Activated naive CD8-positive, alpha-beta T cell treated with anti-CD3 and anti-CD28 coated beads, Interleukin-2, amount 10 ng/mL, durations not matched to agents 7 days and 5 days (primary cell): ENCODE measurements around the gene DNAJC5G. TPM values are rescaled to one million over a fixed set of nuclear protein-coding genes. Genes with fewer than 3 reads are reported as not detected.
"Not testable (repeated sequence)": the region's sequence is repeated elsewhere in the genome, so short reads cannot be mapped to it uniquely, and the experiment has no call there.

Experiments used
- ATAC-seq: fragments of 150-1000 bp; cut with Tn5 transposase; one replicate; pipeline ENCODE4 v1.10.0; 2021; ENCODE audit warnings: low read depth, moderate library complexity
- POLR2A ChIA-PET: fragments of 350-600 bp; sonication (Branson Sonifier 250); formaldehyde crosslinking; loops from one replicate; lab custom pipeline; 2021; ENCODE audit warnings: antibody characterized with exemption; lab: Charles Lee
- DNase-seq: peaks from one replicate; pipeline ENCODE4 v3.0.0; 2021
- H3K27ac Mint-ChIP-seq: one replicate; pipeline ENCODE4 v1.8.0; 2022; ENCODE audit warnings: mild to moderate bottlenecking, mixed read lengths
- H3K27me3 Mint-ChIP-seq: one replicate; pipeline ENCODE4 v1.8.0; 2022; ENCODE audit warnings: mild to moderate bottlenecking, moderate library complexity, mixed read lengths
- H3K36me3 Mint-ChIP-seq: one replicate; pipeline ENCODE4 v1.8.0; 2021; ENCODE audit warnings: mild to moderate bottlenecking, mixed read lengths
- H3K4me1 Mint-ChIP-seq: one replicate; pipeline ENCODE4 v1.8.0; 2021; ENCODE audit warnings: mixed read lengths
- H3K4me3 Mint-ChIP-seq: one replicate; pipeline ENCODE4 v1.8.0; 2022; ENCODE audit warnings: mild to moderate bottlenecking, moderate library complexity, mixed read lengths
- H3K9me3 Mint-ChIP-seq: one replicate; pipeline ENCODE4 v1.8.0; 2021; ENCODE audit warnings: mixed read lengths
- total RNA-seq, 2 experiments: library from RNA; stranded (reverse); gene quantifications; one replicate each; pipeline ENCODE4 v1.2.3, GENCODE V29; 2021

Gene DNAJC5G
- total RNA-seq, 2 experiments from 2014 or later: not detected

DNA sequence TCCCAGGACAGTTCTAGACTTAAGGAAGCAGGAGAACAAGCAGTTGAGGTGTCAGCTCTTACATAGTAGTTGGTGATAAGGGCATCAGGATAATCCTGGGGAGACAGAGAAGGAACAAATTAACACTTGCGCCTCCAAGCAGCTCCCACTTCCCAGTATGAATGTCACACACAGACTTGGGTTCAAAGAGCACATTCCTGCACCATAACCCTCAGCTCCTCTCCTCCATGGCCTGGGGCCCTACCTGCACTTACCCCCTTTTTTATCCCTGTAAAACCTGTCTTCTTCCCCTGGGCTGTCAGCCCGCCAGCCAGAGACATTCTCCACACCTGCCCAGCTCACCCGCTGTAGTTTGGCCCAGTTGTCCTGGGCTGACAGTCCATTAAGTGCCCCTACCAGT lies 36.9 kb downstream of the DNAJC5G start:
- Mint-ChIP-seq H3K36me3 (peaks cover 9% of the 10 kb centered on the region), H3K4me1 (peaks cover 1% of the 10 kb centered on the region), H3K9me3 (no peaks in the 10 kb centered on the region), H3K27ac (no peak overlapping the region), H3K4me3 (no peak overlapping the region), H3K27me3 (peaks cover 2% of the 10 kb centered on the region)
- POLR2A ChIA-PET: no interaction called here
- no peak for DNase-seq
- no peak for ATAC-seq

DNA sequence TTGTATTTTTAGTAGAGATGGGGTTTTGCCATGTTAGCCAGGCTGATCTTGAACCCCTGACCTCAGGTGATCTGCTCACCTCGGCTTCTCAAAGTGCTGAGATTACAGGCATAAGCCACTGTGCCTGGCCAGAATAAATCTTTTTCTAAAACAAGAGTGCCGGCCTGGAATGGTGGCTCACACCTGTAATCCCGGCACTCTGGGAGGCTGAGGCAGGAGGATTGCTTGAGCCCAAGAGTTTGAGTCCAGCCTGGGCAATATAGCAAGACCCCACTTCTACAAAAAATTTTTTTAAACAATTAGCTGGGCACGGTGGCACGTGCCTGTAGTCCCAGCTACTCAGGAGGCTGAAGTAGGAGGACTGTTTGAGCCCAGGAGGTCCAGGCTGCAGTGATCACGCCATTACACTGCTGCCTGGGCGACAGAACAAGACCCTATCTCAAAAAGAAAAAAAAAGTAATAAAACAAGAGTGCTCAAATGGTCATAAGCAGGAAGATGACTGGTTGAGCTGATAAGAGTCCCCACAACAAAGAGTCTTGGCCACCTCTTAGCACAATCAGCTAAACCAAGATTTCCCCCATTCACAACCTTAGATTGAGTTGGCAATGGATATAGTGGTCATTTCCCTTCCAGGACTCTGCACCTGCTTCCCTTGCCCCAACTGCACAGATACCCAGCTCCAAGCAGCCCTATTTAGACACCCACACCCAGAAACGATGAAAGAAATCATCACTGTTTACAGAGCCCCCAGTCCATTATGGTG lies 38.8 kb downstream of the DNAJC5G start:
- Mint-ChIP-seq H3K36me3 (peaks cover 6% of the 10 kb centered on the region), H3K27ac (no peak overlapping the region), H3K27me3 (no peaks in the 10 kb centered on the region), H3K4me1 (no peaks in the 10 kb centered on the region), H3K4me3 (no peak overlapping the region), H3K9me3 (no peaks in the 10 kb centered on the region)
- POLR2A ChIA-PET: interaction anchor here (0.6 kb wide), 1 partner anchor 54 kb away, joined by 3 read pairs; no protein-coding TSS in a partner anchor
- no peak for DNase-seq
- ATAC-seq: no peak

DNA sequence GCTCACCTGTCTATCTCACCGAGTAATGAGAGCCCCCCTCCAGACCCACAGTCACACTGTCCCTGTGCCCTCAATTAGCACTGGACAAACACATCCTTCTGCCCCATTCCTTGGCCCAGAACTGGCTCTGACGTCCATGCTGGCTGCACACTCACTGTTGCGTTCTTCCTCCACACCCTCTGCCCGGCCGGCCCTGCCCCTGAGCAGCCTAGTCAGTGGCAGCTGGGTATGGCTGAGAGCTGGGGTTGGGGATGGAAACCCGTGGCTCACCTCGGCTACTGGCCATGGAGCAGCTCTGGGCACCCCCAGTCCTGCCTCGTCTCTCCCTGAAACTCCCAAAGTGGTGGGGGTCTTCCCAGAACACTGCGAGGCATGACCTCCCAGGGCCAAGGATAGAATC lies 39.5 kb downstream of the DNAJC5G start:
- Mint-ChIP-seq H3K27ac (no peak overlapping the region), H3K4me1 (no peaks in the 10 kb centered on the region), H3K36me3 (peaks cover 3% of the 10 kb centered on the region), H3K4me3 (no peak overlapping the region), H3K27me3 (no peaks in the 10 kb centered on the region), H3K9me3 (no peaks in the 10 kb centered on the region)
- no peak for ATAC-seq
- POLR2A ChIA-PET: no interaction called here
- no peak for DNase-seq

DNA sequence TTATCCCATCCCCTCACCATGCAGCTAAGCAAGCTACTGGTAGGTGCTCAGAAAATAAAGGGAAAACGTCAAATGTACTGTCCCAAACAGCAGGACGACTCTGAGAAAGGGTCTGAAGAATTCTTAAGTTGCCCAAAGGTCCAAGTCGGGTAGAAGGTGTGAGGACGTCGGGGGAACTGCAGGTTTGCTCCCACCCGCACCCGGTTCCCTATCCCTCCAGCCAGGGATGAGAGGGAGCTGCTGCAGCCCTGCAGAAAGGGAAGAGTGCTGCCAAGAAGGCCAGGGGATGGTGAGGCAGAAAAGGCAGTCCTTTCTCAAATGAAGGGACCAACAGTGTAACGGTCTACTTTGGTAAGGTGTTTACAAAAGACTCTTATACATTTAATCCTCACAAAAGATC lies 39.9 kb downstream of the DNAJC5G start:
- no peak for ATAC-seq

DNA sequence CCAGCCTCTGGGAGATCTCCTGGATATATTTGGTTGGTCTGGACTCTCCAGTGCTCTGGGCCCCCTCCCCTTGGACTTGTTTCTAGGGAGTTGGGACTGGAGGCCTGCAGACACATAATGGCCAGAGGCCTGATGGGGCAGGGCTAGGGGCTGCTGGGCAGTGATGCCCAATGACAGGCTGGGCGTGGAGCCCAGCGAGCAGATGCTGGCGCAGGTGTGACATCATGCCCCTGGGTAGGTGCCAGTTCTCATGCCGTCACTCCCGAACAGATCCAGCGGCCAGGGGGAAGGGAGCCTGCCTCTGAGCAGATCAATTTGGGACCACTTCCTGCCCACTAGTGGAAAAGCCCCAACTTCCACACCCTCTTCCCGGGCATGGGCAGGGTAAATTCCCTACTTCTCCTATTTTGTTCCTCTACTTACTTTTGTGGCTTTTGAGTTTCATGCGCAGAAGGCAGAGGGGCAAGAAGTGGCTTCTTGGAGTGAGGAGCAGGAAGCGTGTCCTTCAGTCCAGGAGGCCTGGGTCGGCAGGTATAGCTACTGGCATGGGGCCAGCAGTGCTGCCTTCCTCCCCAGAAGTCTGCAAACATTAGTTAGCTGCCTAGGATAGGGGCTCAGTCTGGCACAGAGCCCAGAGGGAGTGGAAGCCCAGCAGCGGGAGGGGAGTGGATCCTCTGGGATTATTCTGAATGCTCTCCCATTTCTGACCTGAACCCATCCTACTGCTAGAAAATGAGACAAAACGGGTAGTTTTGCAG lies 41.6 kb downstream of the DNAJC5G start:
- Mint-ChIP-seq H3K4me1 (peaks cover 5% of the 10 kb centered on the region), H3K27me3 (no peaks in the 10 kb centered on the region), H3K27ac (no peak overlapping the region), H3K9me3 (no peaks in the 10 kb centered on the region), H3K4me3 (no peak overlapping the region), H3K36me3 (peaks cover 2% of the 10 kb centered on the region)
- POLR2A ChIA-PET: no interaction called here
- ATAC-seq (no peak), DNase-seq (no peak)

More for the DNA sequence above, 39.9 kb downstream of the DNAJC5G start:
- H3K9me3 Mint-ChIP-seq: no peaks in the 10 kb centered on the region
- no peaks in the 10 kb centered on the region for H3K27me3 Mint-ChIP-seq
- peaks cover 2% of the 10 kb centered on the region for H3K36me3 Mint-ChIP-seq
- no peak overlapping the region for H3K27ac Mint-ChIP-seq
- POLR2A ChIA-PET: no interaction called here
- no peak for DNase-seq
- H3K4me3 Mint-ChIP-seq: no peak overlapping the region
- H3K4me1 Mint-ChIP-seq: no peaks in the 10 kb centered on the region

DNA sequence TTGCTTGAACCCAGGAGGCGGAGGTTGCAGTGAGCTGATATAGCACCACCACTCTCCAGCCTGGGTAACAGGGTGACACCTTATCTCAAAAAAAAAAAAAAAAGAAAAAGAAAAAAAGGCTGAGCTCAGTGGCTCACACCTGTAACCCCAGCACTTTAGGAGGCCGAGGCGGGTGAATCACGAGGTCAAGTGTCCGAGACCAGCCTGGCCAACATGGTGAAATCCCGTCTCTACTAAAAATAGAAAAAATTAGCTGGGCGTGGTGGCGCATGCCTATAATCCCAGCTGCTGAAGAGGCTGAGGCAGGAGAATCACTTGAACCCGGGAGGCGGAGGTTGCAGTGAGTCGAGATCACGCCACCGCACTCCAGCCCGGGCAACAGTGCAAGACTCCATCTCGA lies 44.6 kb downstream of the DNAJC5G start:
- H3K4me3 Mint-ChIP-seq, DNase-seq, H3K9me3 Mint-ChIP-seq, ATAC-seq, H3K36me3 Mint-ChIP-seq, H3K27ac Mint-ChIP-seq, H3K27me3 Mint-ChIP-seq: not testable (repeated sequence)
- POLR2A ChIA-PET: interaction anchor here (0.7 kb wide), 1 partner anchor 976 kb away, joined by 3 read pairs; no protein-coding TSS in a partner anchor
- peaks cover 13% of the 10 kb centered on the region for H3K4me1 Mint-ChIP-seq

DNA sequence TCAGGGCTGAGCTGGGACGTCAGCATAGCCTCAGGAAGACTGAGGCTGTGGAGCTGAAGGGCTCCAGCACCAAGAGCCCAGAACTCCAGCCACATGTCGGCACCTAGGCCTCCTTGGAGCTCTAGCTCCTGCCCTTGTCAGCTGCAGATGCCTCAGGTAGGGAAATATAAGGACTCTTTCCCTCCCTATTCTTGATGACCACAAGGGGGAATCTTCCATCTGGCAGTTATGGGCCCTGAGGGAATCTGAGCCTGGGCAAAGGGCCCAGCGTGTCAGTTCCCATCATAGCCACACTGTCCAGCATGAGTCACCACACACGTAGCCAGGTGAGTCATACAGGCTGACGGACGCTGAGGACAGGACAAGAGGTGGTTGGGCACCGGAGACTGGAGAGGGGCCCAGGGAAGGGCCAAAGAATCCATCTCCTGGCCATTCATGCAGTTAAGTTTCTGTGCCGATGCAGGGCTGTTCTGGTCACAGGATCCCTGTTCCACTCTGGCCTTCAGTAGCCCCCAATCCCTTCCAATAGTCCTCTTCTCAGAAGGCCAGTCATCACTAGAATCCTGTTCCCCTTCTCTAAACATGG lies 45.8 kb downstream of the DNAJC5G start:
- POLR2A ChIA-PET: no interaction called here
- Mint-ChIP-seq H3K27ac (peak overlapping the region; percentile 31), H3K4me1 (peaks cover 13% of the 10 kb centered on the region), H3K4me3 (no peak overlapping the region), H3K27me3 (no peaks in the 10 kb centered on the region), H3K9me3 (no peaks in the 10 kb centered on the region), H3K36me3 (peaks cover 2% of the 10 kb centered on the region)
- ATAC-seq (no peak), DNase-seq (no peak)

DNA sequence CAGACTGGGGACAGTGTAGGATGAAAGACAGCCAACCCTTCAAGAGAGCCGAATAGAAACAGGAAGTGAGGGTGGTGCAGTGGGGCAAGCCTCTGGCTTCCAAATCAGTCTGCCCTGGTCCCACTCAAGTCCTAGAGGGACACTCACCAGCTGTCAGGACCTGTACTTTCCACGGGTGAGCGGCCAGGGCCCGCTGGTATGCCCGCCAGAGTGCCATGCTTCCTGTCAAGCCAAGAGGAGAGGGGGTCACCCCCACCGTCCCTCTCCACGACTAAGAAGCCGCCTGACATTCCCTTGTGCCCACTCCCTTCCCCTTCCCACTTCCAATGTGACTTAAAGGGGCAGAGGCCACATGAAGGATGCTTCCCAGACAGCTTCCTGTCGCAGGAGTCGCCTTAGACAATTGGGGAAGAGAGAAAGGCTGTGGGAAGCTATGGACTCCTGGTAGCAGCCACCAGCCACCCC lies 47.1 kb downstream of the DNAJC5G start:
- H3K4me1 Mint-ChIP-seq: peaks cover 13% of the 10 kb centered on the region
- DNase-seq (peak; percentile 45), ATAC-seq (peak; percentile 40)
- H3K4me3 Mint-ChIP-seq: peak overlapping the region; percentile 97
- H3K36me3 Mint-ChIP-seq: peaks cover 12% of the 10 kb centered on the region
- no peaks in the 10 kb centered on the region for H3K27me3 Mint-ChIP-seq
- peak overlapping the region; percentile 95 for H3K27ac Mint-ChIP-seq
- no peaks in the 10 kb centered on the region for H3K9me3 Mint-ChIP-seq
- POLR2A ChIA-PET: interaction anchor here (0.5 to 3.0 kb wide), 13 partner anchors 14 to 1101 kb away, joined by 3 to 15 read pairs (median 4); partner anchors contain the start of genes AGBL5, EIF2B4, GTF3C2 and KHK

DNA sequence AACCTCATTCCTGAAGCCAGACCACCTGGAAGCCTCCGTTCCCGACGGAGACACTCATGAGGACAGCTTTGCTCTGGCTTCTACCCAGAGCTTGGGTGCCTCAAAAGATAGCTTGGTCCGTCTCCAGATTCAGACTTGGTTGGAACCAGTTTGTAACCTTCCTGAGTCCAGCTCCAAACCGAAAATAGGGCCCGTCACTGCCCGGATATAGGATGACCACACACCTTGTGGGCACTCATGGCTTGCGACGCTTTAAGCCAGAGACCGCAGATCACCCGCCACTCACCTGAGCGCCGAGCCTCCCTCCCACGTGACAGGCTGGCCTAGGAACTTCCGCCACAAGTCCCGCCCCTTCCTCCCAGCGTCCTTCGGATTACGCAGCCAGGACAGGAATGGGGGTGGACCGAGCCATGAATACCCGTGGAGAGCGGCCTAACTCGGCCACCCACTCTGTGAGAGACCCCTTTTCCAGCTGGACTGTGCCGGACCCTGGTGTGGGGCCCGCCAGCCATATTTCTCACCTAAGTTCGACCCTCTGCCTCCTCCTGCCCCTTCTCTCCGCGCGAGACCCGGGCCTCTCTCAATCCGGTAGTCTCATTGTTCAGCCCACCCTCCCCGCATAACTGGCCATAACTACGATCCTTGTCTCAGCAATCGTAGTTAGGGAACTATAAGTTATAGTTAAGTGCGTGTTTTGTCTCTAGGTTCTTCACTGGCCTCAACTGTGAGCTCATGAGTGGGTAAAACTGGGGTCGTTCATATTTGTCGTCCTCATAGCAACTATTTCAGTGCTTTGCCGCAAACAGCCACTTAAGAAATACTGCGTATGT lies 47.7 kb downstream of the DNAJC5G start, which contains the start of gene MPV17:
Gene MPV17, minus strand, starts transcription at position 332 of the 830 bp plus-strand sequence. CDS start 580 bp downstream, outside the sequence.
- Mint-ChIP-seq H3K4me3 (peak within 1 kb of the TSS; percentile 97), H3K27me3 (no peaks in the 10 kb centered on the region), H3K36me3 (peaks cover 15% of the 10 kb centered on the region), H3K27ac (peak within 1 kb of the TSS; percentile 95), H3K9me3 (no peaks in the 10 kb centered on the region), H3K4me1 (peaks cover 13% of the 10 kb centered on the region)
- DNase-seq: peak; percentile 85
- POLR2A ChIA-PET: interaction anchor here (0.5 to 3.0 kb wide), 15 partner anchors 13 to 1101 kb away, joined by 3 to 15 read pairs (median 4); partner anchors contain the start of genes AGBL5, EIF2B4, GTF3C2 and KHK
- peak; percentile 90 for ATAC-seq

DNA sequence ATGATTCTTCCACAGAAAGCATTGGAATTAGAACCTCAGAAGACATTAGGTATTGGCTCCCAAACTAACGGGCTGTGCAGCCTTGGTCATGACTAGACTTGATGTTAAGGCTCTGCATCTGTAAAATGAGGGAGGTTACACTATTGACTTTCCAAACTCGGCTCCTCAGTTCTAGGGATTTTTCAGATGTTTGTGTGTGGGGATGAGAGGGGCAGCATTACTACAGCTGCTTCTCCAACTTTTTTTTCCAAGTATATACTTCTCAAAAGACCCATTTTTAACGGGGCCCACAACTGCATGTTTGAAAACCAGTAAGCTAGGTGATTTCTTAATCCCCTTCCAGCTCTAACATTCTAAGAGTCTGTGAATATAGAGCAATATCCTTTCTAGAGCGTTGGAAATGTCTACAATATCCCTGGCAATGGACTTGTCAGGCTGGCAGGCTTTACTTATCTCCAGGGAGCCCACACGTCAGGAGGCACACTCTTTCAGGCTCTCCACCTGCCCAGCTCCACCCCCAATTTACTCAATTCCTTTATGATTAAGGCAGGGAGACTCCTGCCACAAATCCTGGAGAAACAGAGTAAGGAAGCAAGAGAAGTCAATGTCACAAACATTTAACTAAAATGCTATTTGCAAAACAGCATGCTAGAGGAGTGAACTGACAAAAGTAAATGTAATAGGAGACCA lies 48.5 kb downstream of the DNAJC5G start:
- DNase-seq (no peak), ATAC-seq (no peak)
- POLR2A ChIA-PET: interaction anchor here (0.5 to 3.0 kb wide), 6 partner anchors 25 to 86 kb away, joined by 3 to 15 read pairs (median 8); partner anchors contain the start of genes EIF2B4, GTF3C2, PPM1G and SNX17
- Mint-ChIP-seq H3K27me3 (no peaks in the 10 kb centered on the region), H3K36me3 (peaks cover 19% of the 10 kb centered on the region), H3K4me1 (peaks cover 13% of the 10 kb centered on the region), H3K9me3 (no peaks in the 10 kb centered on the region), H3K4me3 (peak overlapping the region; percentile 97), H3K27ac (peak overlapping the region; percentile 95)

DNA sequence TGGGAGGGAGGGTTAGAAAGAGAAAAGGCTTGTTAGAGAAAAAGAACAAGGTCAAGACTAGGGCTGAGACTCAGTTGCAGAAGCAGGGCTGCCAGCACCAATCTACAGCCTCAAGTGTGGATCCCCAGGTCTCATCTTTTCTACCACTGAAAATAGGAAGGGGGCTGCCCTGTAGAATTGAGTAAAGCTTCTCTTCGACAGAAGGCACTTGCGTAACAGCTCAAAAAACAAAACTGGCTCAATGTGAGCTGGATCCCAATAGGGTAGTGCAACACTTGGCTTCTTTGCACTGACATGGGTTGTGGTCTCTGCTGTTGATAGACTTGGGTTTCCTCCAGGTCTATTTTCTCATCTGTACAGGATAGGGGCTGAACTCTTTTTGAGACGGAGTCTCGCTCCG lies 49.5 kb downstream of the DNAJC5G start:
- H3K9me3 Mint-ChIP-seq: no peaks in the 10 kb centered on the region
- ATAC-seq (no peak), DNase-seq (no peak)
- no peaks in the 10 kb centered on the region for H3K27me3 Mint-ChIP-seq
- peaks cover 19% of the 10 kb centered on the region for H3K36me3 Mint-ChIP-seq
- POLR2A ChIA-PET: no interaction called here
- H3K4me1 Mint-ChIP-seq: peaks cover 13% of the 10 kb centered on the region
- no peak overlapping the region for H3K4me3 Mint-ChIP-seq
- H3K27ac Mint-ChIP-seq: peak overlapping the region; percentile 9
